A549 treated with AZD2906 at 1 μM for 4 hours (cell line): ENCODE data around the gene CCR9. TPM values are rescaled to one million over a fixed set of nuclear protein-coding genes. Genes with fewer than 3 reads are reported as not detected.

Source experiments
- total RNA-seq: library from RNA; stranded (reverse); fragments of 200-300 nt; extraction: Qiagen RNA extraction; gene quantifications from 5 replicates; pipeline ENCODE4 v1.2.3, GENCODE V29; 2022

CCR9 gene, protein sequence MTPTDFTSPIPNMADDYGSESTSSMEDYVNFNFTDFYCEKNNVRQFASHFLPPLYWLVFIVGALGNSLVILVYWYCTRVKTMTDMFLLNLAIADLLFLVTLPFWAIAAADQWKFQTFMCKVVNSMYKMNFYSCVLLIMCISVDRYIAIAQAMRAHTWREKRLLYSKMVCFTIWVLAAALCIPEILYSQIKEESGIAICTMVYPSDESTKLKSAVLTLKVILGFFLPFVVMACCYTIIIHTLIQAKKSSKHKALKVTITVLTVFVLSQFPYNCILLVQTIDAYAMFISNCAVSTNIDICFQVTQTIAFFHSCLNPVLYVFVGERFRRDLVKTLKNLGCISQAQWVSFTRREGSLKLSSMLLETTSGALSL
- total RNA-seq: 0.03 TPM in 2 of 5 replicates, not detected in the others

DNA sequence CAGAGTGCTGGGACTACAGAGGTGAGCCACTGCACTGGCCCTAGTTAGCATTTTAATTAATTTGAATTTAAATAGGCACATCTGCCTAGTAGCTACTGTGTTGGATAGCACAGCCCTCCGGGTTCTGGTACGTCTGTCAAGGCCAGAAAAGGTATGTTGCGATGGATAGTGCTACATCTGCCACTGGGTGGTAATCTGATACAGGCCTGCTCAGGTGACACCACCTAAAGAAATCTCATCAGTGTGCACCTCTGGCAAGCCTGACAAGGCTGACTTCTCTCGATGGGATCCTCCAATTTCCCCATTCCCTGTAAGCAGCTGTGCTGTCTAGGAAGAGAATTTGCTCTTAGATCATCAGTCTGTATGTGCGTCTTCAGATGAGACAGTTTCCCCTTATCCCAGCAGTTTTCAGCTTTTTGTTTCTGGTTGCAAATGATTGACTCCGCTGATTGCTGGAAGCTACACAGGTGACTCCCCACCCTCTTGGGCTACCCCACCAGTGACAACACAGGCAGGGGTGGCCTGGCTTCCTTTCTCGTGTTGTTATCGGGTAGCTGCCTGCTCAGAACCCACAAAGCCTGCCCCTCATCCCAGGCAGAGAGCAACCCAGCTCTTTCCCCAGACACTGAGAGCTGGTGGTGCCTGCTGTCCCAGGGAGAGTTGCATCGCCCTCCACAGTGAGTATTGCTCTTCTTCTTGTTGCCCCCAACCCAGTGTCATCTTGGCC, at the start of gene CCR9:
CCR9 (plus strand) TSS at position 565 of the 727 bp plus-strand sequence. CDS start 8,391 bp downstream, outside the sequence.

DNA sequence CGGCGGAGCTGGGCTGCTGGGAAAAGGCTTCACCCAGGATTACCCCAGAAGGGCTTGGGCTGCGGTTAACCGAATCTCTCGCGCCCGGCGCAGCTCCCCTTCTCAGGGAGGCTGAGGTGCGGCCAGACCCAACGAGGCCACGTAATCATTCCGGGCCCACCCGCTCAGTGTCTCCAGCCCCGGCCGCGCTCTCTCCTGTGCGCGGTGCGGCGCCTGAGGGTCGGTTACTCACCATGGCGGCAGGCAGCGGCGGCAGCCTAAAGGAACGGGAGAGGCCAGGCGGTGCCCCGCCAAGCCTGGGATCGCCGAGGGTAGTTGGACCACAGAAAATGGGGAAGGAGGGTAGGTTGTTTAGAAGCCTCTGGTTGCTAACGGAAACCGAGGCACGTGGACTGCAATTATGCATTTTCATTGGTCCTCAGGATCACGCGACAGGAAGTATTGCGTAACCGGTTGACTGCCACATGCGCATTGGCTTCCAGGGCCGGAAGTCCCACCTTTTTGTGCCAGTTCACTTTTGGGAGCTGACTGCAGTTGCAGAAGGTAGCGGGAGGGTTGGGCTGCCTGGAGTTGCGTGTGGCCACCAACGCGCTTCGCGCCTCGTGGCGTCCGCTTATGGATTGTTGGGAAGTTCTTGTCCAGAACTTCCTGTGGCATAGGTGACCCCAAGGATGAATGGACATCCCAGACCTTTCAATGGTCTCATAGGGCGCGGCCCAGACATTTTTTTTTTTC, 44.4 kb upstream of the CCR9 start, which contains the start of gene LZTFL1:
LZTFL1 (minus strand) TSS at position 363 of the 735 bp plus-strand sequence; CDS start at position 235, 128 bp downstream.

DNA sequence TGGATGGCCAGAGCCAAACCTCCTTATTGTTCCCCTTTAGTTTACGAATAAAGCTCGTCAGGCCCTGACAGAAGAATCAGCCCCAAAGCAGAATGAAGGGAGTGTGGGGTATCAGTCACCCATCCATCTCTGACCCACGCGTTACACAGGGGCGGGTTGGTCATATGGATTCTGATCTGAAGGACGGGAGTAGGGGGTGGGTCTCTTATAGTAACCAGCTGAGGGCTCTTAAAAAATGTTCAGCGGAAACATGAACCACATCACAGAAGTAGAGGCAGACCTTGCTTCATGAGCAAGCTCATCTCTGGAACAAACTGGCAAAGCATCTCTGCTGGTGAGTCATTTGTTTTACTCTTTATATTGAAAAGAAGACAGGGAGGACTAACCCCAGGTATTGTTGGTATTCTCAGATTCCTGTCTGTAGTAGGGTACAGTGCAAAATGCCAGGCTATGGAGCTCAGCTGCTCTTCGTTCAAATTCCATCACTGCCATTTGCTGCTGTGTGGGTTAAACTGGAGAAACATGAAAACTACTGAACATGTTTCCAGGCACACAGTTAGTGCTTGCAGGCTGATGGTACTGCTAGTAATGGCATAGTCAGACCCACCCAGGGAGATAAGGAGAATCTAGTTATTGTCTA, 57.0 kb downstream of the CCR9 start, which contains the start of gene CXCR6:
CXCR6 (plus strand) TSS at position 258 of the 640 bp plus-strand sequence. CDS start 3,018 bp downstream, outside the sequence.

Other genes starting within 250 kb of the CCR9 start
- gene SACM1L, start 197.1 kb upstream of the CCR9 start, total RNA-seq: 13.5 to 16.2 TPM (median 15.6 TPM) in 5 replicates
- gene SLC6A20, start 90.0 kb upstream of the CCR9 start, total RNA-seq: 0.03 to 0.08 TPM (median 0.06 TPM) in 4 of 5 replicates, not detected in the other
- gene LZTFL1, start 44.4 kb upstream of the CCR9 start, total RNA-seq: 13.5 to 15.7 TPM (median 15.1 TPM) in 5 replicates
- not detected in 5 replicates for gene CXCR6, start 56.9 kb downstream of the CCR9 start, total RNA-seq
- gene FYCO1, start 109.3 kb downstream of the CCR9 start, total RNA-seq: 4.1 to 5.9 TPM (median 4.8 TPM) in 5 replicates
- gene XCR1, start 140.9 kb downstream of the CCR9 start, total RNA-seq: not detected in 5 replicates